Measurements from ENCODE around the gene PRR19.

Gene PRR19

DNA sequence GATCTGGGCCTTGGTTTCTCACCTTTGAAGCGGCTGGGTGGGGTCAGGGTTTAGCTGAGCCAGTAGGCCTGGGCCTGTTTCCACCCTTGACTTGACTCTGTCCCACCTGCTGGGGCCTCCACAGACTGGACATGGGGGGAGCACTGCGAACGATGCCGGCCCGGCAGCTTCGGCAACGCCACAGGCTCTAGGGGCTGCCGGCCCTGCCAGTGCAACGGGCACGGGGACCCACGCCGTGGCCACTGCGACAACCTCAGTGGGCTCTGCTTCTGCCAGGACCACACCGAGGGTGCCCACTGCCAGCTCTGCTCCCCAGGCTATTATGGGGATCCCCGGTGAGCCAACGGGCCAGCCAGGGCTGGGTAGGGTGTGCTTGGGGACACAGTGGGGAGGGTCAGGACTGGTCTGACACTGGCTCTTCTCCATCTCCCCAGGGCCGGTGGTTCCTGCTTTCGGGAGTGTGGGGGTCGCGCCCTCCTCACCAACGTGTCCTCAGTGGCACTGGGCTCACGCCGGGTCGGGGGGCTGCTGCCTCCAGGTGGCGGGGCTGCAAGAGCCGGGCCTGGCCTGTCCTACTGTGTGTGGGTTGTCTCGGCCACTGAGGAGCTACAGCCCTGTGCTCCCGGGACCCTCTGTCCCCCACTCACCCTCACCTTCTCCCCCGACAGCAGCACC is 51.5 kb downstream of the PRR19 start:
- Histone ChIP-seq H3K4me2 (ENCODE audit: low read length, poor library complexity, severe bottlenecking) (no peak overlapping the region), H4K91ac (ENCODE audit: low read length) (no peak overlapping the region), H4K8ac (ENCODE audit: low read length) (no peak overlapping the region), H2BK12ac (ENCODE audit: low read length in 2 of 2) (no peak overlapping the region), H3K23ac (ENCODE audit: low read length in 2 of 2) (no peak overlapping the region), H3K79me1 (replicated peaks; ENCODE audit: low read length, poor library complexity, severe bottlenecking) (no peaks in the 10 kb centered on the region), H2AK5ac (ENCODE audit: low read length, severe bottlenecking) (no peak overlapping the region), H2AFZ (ENCODE audit: low read depth, low read length) (no peak overlapping the region), H3K14ac (ENCODE audit: low read length in 2 of 2) (no peak overlapping the region), H3K9ac (ENCODE audit: low read length) (no peak overlapping the region), H3K18ac (ENCODE audit: low read depth in 1 of 2, low read length in 2 of 2) (no peak overlapping the region), H3K4ac (ENCODE audit: low read depth in 1 of 2, low read length in 2 of 2) (no peak overlapping the region), H3K4me1 (ENCODE audit: control insufficient read depth, insufficient read depth, low read depth, low read length) (no peaks in the 10 kb centered on the region), H2BK15ac (ENCODE audit: low read depth, poor library complexity, severe bottlenecking) (no peak overlapping the region), H2BK120ac (ENCODE audit: low read depth, low read length) (no peak overlapping the region), H2BK5ac (ENCODE audit: low read depth, low read length, poor library complexity, severe bottlenecking) (no peak overlapping the region), H3K9me3 (ENCODE audit: control insufficient read depth, low read length) (no peaks in the 10 kb centered on the region), H3K4me3 (ENCODE audit: insufficient read depth in 1 of 2, low read depth in 1 of 2, low read length in 2 of 2) (no peak overlapping the region), H3K36me3 (ENCODE audit: control insufficient read depth in 1 of 2, insufficient read depth in 2 of 2, low read depth in 1 of 2, low read length in 2 of 2) (peaks cover 42 to 85% of the 10 kb centered on the region in 2 experiments), H3K27ac (ENCODE audit: low read length, poor library complexity, severe bottlenecking) (no peak overlapping the region), H3K27me3 (ENCODE audit: control insufficient read depth in 1 of 2, insufficient read depth in 1 of 2, low read length in 2 of 2) (no peaks in the 10 kb centered on the region)
- DNase-seq = no peak
- WGBS = 97% methylated on average over 29 of the region's 29 CpGs

DNA sequence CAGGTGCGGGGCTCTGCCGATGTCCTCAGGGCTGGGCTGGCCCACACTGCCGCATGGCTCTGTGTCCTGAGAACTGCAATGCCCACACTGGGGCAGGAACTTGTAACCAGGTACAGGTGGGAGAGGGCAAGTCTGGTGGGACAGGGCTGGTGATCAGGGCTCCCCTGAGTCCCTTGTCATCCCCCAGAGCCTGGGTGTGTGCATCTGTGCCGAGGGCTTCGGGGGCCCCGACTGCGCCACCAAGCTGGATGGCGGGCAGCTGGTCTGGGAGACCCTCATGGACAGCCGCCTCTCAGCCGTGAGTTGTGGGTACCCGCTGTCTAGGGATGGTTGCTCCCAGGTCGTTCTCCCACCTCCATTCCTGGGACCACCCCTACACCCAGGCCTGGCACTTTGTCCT is 54.0 kb downstream of the PRR19 start:
- no peak overlapping the region for H3K14ac ChIP-seq (ENCODE audit: low read length in 2 of 2)
- H3K9ac ChIP-seq (ENCODE audit: low read length) = no peak overlapping the region
- H2BK5ac ChIP-seq (ENCODE audit: low read depth, low read length, poor library complexity, severe bottlenecking) = no peak overlapping the region
- H3K4ac ChIP-seq (ENCODE audit: low read depth in 1 of 2, low read length in 2 of 2) = no peak overlapping the region
- peaks cover 2% of the 10 kb centered on the region for H3K4me1 ChIP-seq (ENCODE audit: control insufficient read depth, insufficient read depth, low read depth, low read length)
- no peak overlapping the region for H2BK12ac ChIP-seq (ENCODE audit: low read length in 2 of 2)
- DNase-seq = no peak
- no peaks in the 10 kb centered on the region for H3K27me3 ChIP-seq (ENCODE audit: control insufficient read depth in 1 of 2, insufficient read depth in 1 of 2, low read length in 2 of 2)
- no peak overlapping the region for H2AK5ac ChIP-seq (ENCODE audit: low read length, severe bottlenecking)
- H2BK15ac ChIP-seq (ENCODE audit: low read depth, poor library complexity, severe bottlenecking) = no peak overlapping the region
- H3K4me3 ChIP-seq (ENCODE audit: insufficient read depth in 1 of 2, low read depth in 1 of 2, low read length in 2 of 2) = no peak overlapping the region
- no peak overlapping the region for H3K27ac ChIP-seq (ENCODE audit: low read length, poor library complexity, severe bottlenecking)
- no peak overlapping the region for H3K4me2 ChIP-seq (ENCODE audit: low read length, poor library complexity, severe bottlenecking)
- H3K23ac ChIP-seq (ENCODE audit: low read length in 2 of 2) = no peak overlapping the region
- no peak overlapping the region for H2AFZ ChIP-seq (ENCODE audit: low read depth, low read length)
- H3K36me3 ChIP-seq (ENCODE audit: control insufficient read depth in 1 of 2, insufficient read depth in 2 of 2, low read depth in 1 of 2, low read length in 2 of 2) = peaks cover 41 to 77% of the 10 kb centered on the region in 2 experiments
- H4K8ac ChIP-seq (ENCODE audit: low read length) = no peak overlapping the region
- H2BK120ac ChIP-seq (ENCODE audit: low read depth, low read length) = no peak overlapping the region
- no peak overlapping the region for H3K18ac ChIP-seq (ENCODE audit: low read depth in 1 of 2, low read length in 2 of 2)
- H3K79me1 ChIP-seq (replicated peaks; ENCODE audit: low read length, poor library complexity, severe bottlenecking) = no peaks in the 10 kb centered on the region
- 100% methylated on average over 12 of the region's 12 CpGs for WGBS
- H3K9me3 ChIP-seq (ENCODE audit: control insufficient read depth, low read length) = no peaks in the 10 kb centered on the region
- no peak overlapping the region for H4K91ac ChIP-seq (ENCODE audit: low read length)

DNA sequence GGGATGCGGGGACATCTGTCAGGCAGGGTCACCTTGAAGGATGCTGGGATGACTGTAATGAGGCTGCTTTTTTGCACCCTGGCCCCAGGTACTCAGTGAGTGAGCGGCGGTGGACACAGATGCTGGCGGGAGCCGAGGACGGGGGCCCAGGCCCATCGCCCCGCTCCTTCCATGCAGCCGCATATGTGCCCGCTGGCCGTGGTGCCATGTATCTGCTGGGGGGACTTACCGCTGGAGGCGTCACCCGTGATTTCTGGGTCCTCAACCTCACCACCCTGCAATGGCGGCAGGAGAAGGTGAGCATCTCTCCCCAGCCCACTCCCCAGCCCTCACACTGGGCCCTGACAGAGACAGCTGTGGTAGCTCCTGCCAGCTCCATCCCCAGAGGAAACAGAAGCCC is 54.8 kb downstream of the PRR19 start:
- Histone ChIP-seq H3K23ac (ENCODE audit: low read length in 2 of 2) (no peak overlapping the region), H2AFZ (ENCODE audit: low read depth, low read length) (no peak overlapping the region), H3K4ac (ENCODE audit: low read depth in 1 of 2, low read length in 2 of 2) (no peak overlapping the region), H3K27me3 (ENCODE audit: control insufficient read depth in 1 of 2, insufficient read depth in 1 of 2, low read length in 2 of 2) (no peaks in the 10 kb centered on the region), H3K18ac (ENCODE audit: low read depth in 1 of 2, low read length in 2 of 2) (no peak overlapping the region), H3K9me3 (ENCODE audit: control insufficient read depth, low read length) (no peaks in the 10 kb centered on the region), H2BK5ac (ENCODE audit: low read depth, low read length, poor library complexity, severe bottlenecking) (no peak overlapping the region), H3K14ac (ENCODE audit: low read length in 2 of 2) (no peak overlapping the region), H4K91ac (ENCODE audit: low read length) (no peak overlapping the region), H3K79me1 (replicated peaks; ENCODE audit: low read length, poor library complexity, severe bottlenecking) (no peaks in the 10 kb centered on the region), H4K8ac (ENCODE audit: low read length) (no peak overlapping the region), H3K4me1 (ENCODE audit: control insufficient read depth, insufficient read depth, low read depth, low read length) (peaks cover 7% of the 10 kb centered on the region), H2AK5ac (ENCODE audit: low read length, severe bottlenecking) (no peak overlapping the region), H3K36me3 (ENCODE audit: control insufficient read depth in 1 of 2, insufficient read depth in 2 of 2, low read depth in 1 of 2, low read length in 2 of 2) (peaks cover 41 to 75% of the 10 kb centered on the region in 2 experiments), H3K27ac (ENCODE audit: low read length, poor library complexity, severe bottlenecking) (no peak overlapping the region), H2BK120ac (ENCODE audit: low read depth, low read length) (no peak overlapping the region), H2BK12ac (ENCODE audit: low read length in 2 of 2) (no peak overlapping the region), H3K9ac (ENCODE audit: low read length) (no peak overlapping the region), H2BK15ac (ENCODE audit: low read depth, poor library complexity, severe bottlenecking) (no peak overlapping the region), H3K4me2 (ENCODE audit: low read length, poor library complexity, severe bottlenecking) (no peak overlapping the region), H3K4me3 (ENCODE audit: insufficient read depth in 1 of 2, low read depth in 1 of 2, low read length in 2 of 2) (no peak overlapping the region)
- no peak for DNase-seq
- 98% methylated on average over 15 of the region's 15 CpGs for WGBS

DNA sequence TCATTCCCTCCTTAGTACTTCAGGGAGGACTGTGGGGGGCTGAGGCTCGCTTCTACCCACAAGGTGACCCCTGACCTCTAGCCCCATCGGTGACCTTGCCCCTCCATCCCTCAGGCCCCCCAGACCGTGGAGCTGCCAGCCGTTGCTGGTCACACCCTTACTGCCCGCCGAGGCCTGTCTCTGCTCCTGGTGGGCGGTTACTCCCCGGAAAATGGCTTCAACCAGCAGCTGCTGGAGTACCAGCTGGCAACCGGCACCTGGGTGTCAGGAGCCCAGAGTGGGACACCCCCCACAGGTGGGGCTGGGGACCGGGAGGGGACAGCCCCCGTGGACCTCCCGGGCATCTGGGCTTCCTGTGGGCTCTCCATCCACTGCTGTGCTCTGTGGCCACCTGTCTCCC is 55.4 kb downstream of the PRR19 start:
- Histone ChIP-seq H4K91ac (ENCODE audit: low read length) (no peak overlapping the region), H3K23ac (ENCODE audit: low read length in 2 of 2) (no peak overlapping the region), H3K4me3 (ENCODE audit: insufficient read depth in 1 of 2, low read depth in 1 of 2, low read length in 2 of 2) (no peak overlapping the region), H3K79me1 (replicated peaks; ENCODE audit: low read length, poor library complexity, severe bottlenecking) (no peaks in the 10 kb centered on the region), H3K9ac (ENCODE audit: low read length) (no peak overlapping the region), H3K4me1 (ENCODE audit: control insufficient read depth, insufficient read depth, low read depth, low read length) (peaks cover 8% of the 10 kb centered on the region), H3K4me2 (ENCODE audit: low read length, poor library complexity, severe bottlenecking) (no peak overlapping the region), H2BK5ac (ENCODE audit: low read depth, low read length, poor library complexity, severe bottlenecking) (no peak overlapping the region), H3K4ac (ENCODE audit: low read depth in 1 of 2, low read length in 2 of 2) (no peak overlapping the region), H3K18ac (ENCODE audit: low read depth in 1 of 2, low read length in 2 of 2) (no peak overlapping the region), H3K27ac (ENCODE audit: low read length, poor library complexity, severe bottlenecking) (no peak overlapping the region), H2BK12ac (ENCODE audit: low read length in 2 of 2) (no peak overlapping the region), H3K14ac (ENCODE audit: low read length in 2 of 2) (no peak overlapping the region), H2AFZ (ENCODE audit: low read depth, low read length) (no peak overlapping the region), H3K27me3 (ENCODE audit: control insufficient read depth in 1 of 2, insufficient read depth in 1 of 2, low read length in 2 of 2) (no peaks in the 10 kb centered on the region), H4K8ac (ENCODE audit: low read length) (no peak overlapping the region), H2AK5ac (ENCODE audit: low read length, severe bottlenecking) (no peak overlapping the region), H3K36me3 (ENCODE audit: control insufficient read depth in 1 of 2, insufficient read depth in 2 of 2, low read depth in 1 of 2, low read length in 2 of 2) (peaks cover 42 to 77% of the 10 kb centered on the region in 2 experiments), H2BK120ac (ENCODE audit: low read depth, low read length) (no peak overlapping the region), H2BK15ac (ENCODE audit: low read depth, poor library complexity, severe bottlenecking) (no peak overlapping the region), H3K9me3 (ENCODE audit: control insufficient read depth, low read length) (no peaks in the 10 kb centered on the region)
- no peak for DNase-seq
- 94% methylated on average over 12 of the region's 12 CpGs for WGBS
